GM12891 (cell line): ENCODE data around the gene QSER1.
"Not testable (repeated sequence)": the region's sequence is repeated elsewhere in the genome, so short reads cannot be mapped to it uniquely, and the experiment has no call there.

Source experiments
- DNase-seq: peaks from one replicate; pipeline ENCODE4 v3.0.0; 2011; ENCODE audit warnings: low spot score; ENCODE audit not compliant: insufficient read length
- FAIRE-seq: peaks from 2 replicates; lab custom pipeline; 2011; peaks lifted over from hg19 to GRCh38; lab: Jason Lieb, UNC
- PAX5 ChIP-seq: IDR thresholded peaks from 2 replicates; pipeline ENCODE4 v1.6.1; 2011; ENCODE audit warnings: low read length, moderate library complexity, mild to moderate bottlenecking; ENCODE audit not compliant: insufficient read depth, severe bottlenecking
- POLR2A ChIP-seq: IDR thresholded peaks from 2 replicates; pipeline ENCODE4 v1.6.1; 2011; ENCODE audit warnings: low read depth, low read length, control low read depth
- POLR2AphosphoS5 ChIP-seq: IDR thresholded peaks from 2 replicates; pipeline ENCODE4 v1.6.1; 2011; ENCODE audit warnings: low read depth, low read length, control low read depth
- POU2F2 ChIP-seq: IDR thresholded peaks from 2 replicates; pipeline ENCODE4 v1.6.1; 2011; ENCODE audit warnings: low read depth, mild to moderate bottlenecking, control low read depth, low read length, moderate library complexity
- SPI1 ChIP-seq: IDR thresholded peaks from 2 replicates; pipeline ENCODE4 v1.6.1; 2011; ENCODE audit warnings: low read depth, low read length, control low read depth
- TAF1 ChIP-seq: IDR thresholded peaks from 2 replicates; pipeline ENCODE4 v1.6.1; 2011; ENCODE audit warnings: low read depth, low read length, control low read depth

The QSER1 gene

GRCh38 chr11:32932196-32932595 lies 39.6 kb downstream of the QSER1 start:
- no peak for TF ChIP-seq SPI1
- TF ChIP-seq TAF1: no peak
- no peak for TF ChIP-seq POLR2A
- TF ChIP-seq POU2F2: no peak
- TF ChIP-seq POLR2AphosphoS5: no peak
- no peak for TF ChIP-seq PAX5

GRCh38 chr11:32935462-32936029 lies 42.9 kb downstream of the QSER1 start:
- no peak for FAIRE-seq
- no peak for TF ChIP-seq POLR2A
- no peak for TF ChIP-seq PAX5
- no peak for TF ChIP-seq TAF1
- no peak for TF ChIP-seq POU2F2
- TF ChIP-seq SPI1: no peak
- no peak for TF ChIP-seq POLR2AphosphoS5
- no peak for DNase-seq

More at GRCh38 chr11:32932196-32932595, 39.6 kb downstream of the QSER1 start:
- FAIRE-seq (no peak), DNase-seq (no peak)

- DNase-seq, FAIRE-seq: not testable (repeated sequence)
These were observed 43.6 kb downstream of the QSER1 start for GRCh38 chr11:32936178-32936577.

GRCh38 chr11:32937283-32937682 lies 44.7 kb downstream of the QSER1 start:
- not testable (repeated sequence) for DNase-seq, FAIRE-seq

GRCh38 chr11:32939046-32939445 lies 46.4 kb downstream of the QSER1 start:
- TF ChIP-seq TAF1 (no peak), POU2F2 (no peak), PAX5 (no peak), SPI1 (no peak), POLR2AphosphoS5 (no peak), POLR2A (no peak)
- no peak for DNase-seq
- peak; percentile 51 for FAIRE-seq

- TF ChIP-seq TAF1 (no peak), PAX5 (no peak), POLR2AphosphoS5 (no peak), SPI1 (no peak), POLR2A (no peak), POU2F2 (no peak)
- FAIRE-seq: no peak
These were observed 47.3 kb downstream of the QSER1 start for GRCh38 chr11:32939866-32940265.

GRCh38 chr11:32940865-32941264 lies 48.3 kb downstream of the QSER1 start:
- peak; percentile 31 for FAIRE-seq
- TF ChIP-seq POLR2A: no peak
- TF ChIP-seq PAX5: no peak
- TF ChIP-seq TAF1: no peak
- TF ChIP-seq SPI1: no peak
- TF ChIP-seq POLR2AphosphoS5: no peak
- no peak for TF ChIP-seq POU2F2
- no peak for DNase-seq

More at GRCh38 chr11:32939866-32940265, 47.3 kb downstream of the QSER1 start:
- no peak for DNase-seq

- TF ChIP-seq PAX5 (no peak), POLR2A (no peak), POLR2AphosphoS5 (no peak), SPI1 (no peak), TAF1 (no peak), POU2F2 (no peak)
- no peak for FAIRE-seq
- no peak for DNase-seq
These were observed 55.4 kb downstream of the QSER1 start for GRCh38 chr11:32947978-32948377.

GRCh38 chr11:32949739-32950138 lies 57.1 kb downstream of the QSER1 start:
- DNase-seq (no peak), FAIRE-seq (no peak)
- TF ChIP-seq SPI1: peak; percentile 40
- no peak for TF ChIP-seq POLR2A

- TF ChIP-seq PAX5 (no peak), POU2F2 (no peak), SPI1 (no peak), POLR2AphosphoS5 (no peak), TAF1 (no peak), POLR2A (no peak)
- DNase-seq: no peak
- no peak for FAIRE-seq
These were observed 59.8 kb downstream of the QSER1 start for GRCh38 chr11:32952421-32952820.

GRCh38 chr11:32953700-32954099 lies 61.1 kb downstream of the QSER1 start:
- TF ChIP-seq POU2F2: no peak
- no peak for TF ChIP-seq TAF1
- no peak for TF ChIP-seq POLR2A
- TF ChIP-seq PAX5: no peak
- TF ChIP-seq POLR2AphosphoS5: no peak
- TF ChIP-seq SPI1: no peak
- FAIRE-seq (no peak), DNase-seq (no peak)
